ENCODE results near the gene SIM1. TPM values are rescaled to one million over a fixed set of nuclear protein-coding genes. Genes with fewer than 3 reads are reported as not detected.
A peak's percentile ranks its signal among the peaks of the same experiment; 100 is the strongest.

Gene SIM1
- total and polyA plus RNA-seq, 2 of the 8 experiments (the other 6 are each of a cell fraction or from before 2014, with no cell fraction given), result 0.02 to 0.39 TPM

GRCh38 chr6:100446115-100447080, 18.3 kb downstream of the SIM1 start:
- Histone ChIP-seq H3K27ac (ENCODE audit: low read depth, low read length) (no peak overlapping the region), H3K14ac (ENCODE audit: insufficient read length) (no peak overlapping the region), H3K4me3 (ENCODE audit: extremely low read depth in 1 of 4, insufficient read depth in 2 of 4, low read depth in 3 of 4, low read length in 4 of 4) (peak overlapping the region in 2 of 4 experiments; percentile 22 to 54; a peak in 4 of 8 replicates), H3K4me1 (replicated peaks in 1 of 4; ENCODE audit: control insufficient read depth in 3 of 4, insufficient read depth in 4 of 4, low read length in 3 of 4) (peaks cover 14 to 29% (median 19%) of the 10 kb centered on the region in 4 experiments), H3K9me3 (ENCODE audit: insufficient read depth in 2 of 2, low read depth in 1 of 2, low read length in 1 of 2) (no peaks in the 10 kb centered on the region), H3K56ac (replicated peaks; ENCODE audit: insufficient read length, low read depth, low read length) (no peak overlapping the region), H2BK15ac (ENCODE audit: low read length) (no peak overlapping the region), H4K91ac (replicated peaks; ENCODE audit: insufficient read length, low read length) (no peak overlapping the region), H4K8ac (ENCODE audit: extremely low read depth, insufficient read depth, low read length) (no peak overlapping the region), H2AK5ac (ENCODE audit: low read depth, low read length) (no peak overlapping the region), H2BK12ac (ENCODE audit: low read depth, low read length) (no peak overlapping the region), H3K4ac (replicated peaks; ENCODE audit: insufficient read length, low read depth, low read length) (no peak overlapping the region), H3K27me3 (replicated peaks in 1 of 4; ENCODE audit: control insufficient read depth in 3 of 4, extremely low read depth in 1 of 4, insufficient read depth in 3 of 4, low read length in 3 of 4) (peaks cover 59 to 68% (median 64%) of the 10 kb centered on the region in 4 experiments), H2BK20ac (ENCODE audit: low read length) (no peak overlapping the region), H3K4me2 (ENCODE audit: insufficient read depth in 1 of 2, low read depth in 2 of 2, low read length in 2 of 2) (peak overlapping the region; percentile 72 to 74; a peak in 3 of 4 replicates), H3K9ac (replicated peaks in 1 of 4; ENCODE audit: extremely low read depth in 1 of 4, low read depth in 3 of 4, low read length in 3 of 4) (no peak overlapping the region), H3K18ac (ENCODE audit: extremely low read depth, low read length) (no peak overlapping the region), H2AFZ (ENCODE audit: low read length) (no peak overlapping the region), H3K23ac (ENCODE audit: insufficient read length) (no peak overlapping the region), H3K79me1 (ENCODE audit: low read depth, low read length) (no peaks in the 10 kb centered on the region), H3K36me3 (ENCODE audit: control insufficient read depth in 2 of 4, insufficient read depth in 4 of 4, low read length in 3 of 4) (no peaks in the 10 kb centered on the region), H2BK5ac (ENCODE audit: low read depth, low read length) (no peak overlapping the region), H3K23me2 (ENCODE audit: low read depth, low read length) (peaks cover 9% of the 10 kb centered on the region; the same call in 1 of the 2 replicates), H2BK120ac (replicated peaks; ENCODE audit: low read depth, low read length) (no peak overlapping the region), H4K20me1 (replicated peaks in 1 of 2; ENCODE audit: control insufficient read depth in 1 of 2, insufficient read depth in 2 of 2, low read length in 2 of 2) (peaks cover 16 to 18% of the 10 kb centered on the region in 2 experiments), H3K79me2 (ENCODE audit: control insufficient read depth in 1 of 2, insufficient read depth in 2 of 2, low read length in 2 of 2) (no peaks in the 10 kb centered on the region), H4K5ac (ENCODE audit: insufficient read length, low read depth, low read length) (no peak overlapping the region)
- FAIRE-seq (no peak), DNase-seq (ENCODE audit: low read depth in 1 of 2, low spot score in 2 of 2) (peak in 1 of 2 experiments; percentile 67)
- ChIA-PET POLR2A (ENCODE audit: partially characterized antibody) (interaction anchor here (3.6 to 3.7 kb wide), 2 partner anchors 11 to 18 kb away, joined by 16 read pairs; partner anchors contain the start of gene SIM1), CTCF (ENCODE audit: partially characterized antibody) (interaction anchor here (0.7 to 15.2 kb wide), 4 partner anchors 12 to 861 kb away, joined by 3 to 215 read pairs (median 4); partner anchors contain the start of gene SIM1)
- WGBS, 2 experiments (ENCODE audit: extremely low coverage in 1 of 2, insufficient coverage in 1 of 2, insufficient read length in 1 of 2, insufficient replicate concordance in 2 of 2, low coverage in 1 of 2, low lambda C conversion rate in 2 of 2, missing lambda C conversion rate in 1 of 2), result 11% methylated on average over 23 of the region's 23 CpGs; no CpG with 5 or more reads in 1 of the 2 experiments
- TF ChIP-seq CBX8 (IDR thresholded peaks at IDR 0.05; ENCODE audit: borderline replicate concordance, low read depth, low read length) (peak; percentile 66; the same call in 1 of the 2 replicates), RNF2 (IDR thresholded peaks at IDR 0.05; ENCODE audit: borderline replicate concordance, low read depth, low read length, missing control alignments, poor library complexity, severe bottlenecking) (peak; percentile 92), GABPA (IDR thresholded peaks at IDR 0.05; ENCODE audit: borderline replicate concordance, insufficient read depth, low read length) (no peak), TAF1 (IDR thresholded peaks at IDR 0.05; ENCODE audit: low read depth, low read length) (no peak)
